HCT116 (cell line): Measurements from ENCODE around the gene HERC2. TPM values are rescaled to one million over a fixed set of nuclear protein-coding genes. Genes with fewer than 3 reads are reported as not detected.

ENCODE experiments used
- ATAC-seq: fragments of 200-7000 bp; cut with Tn5 transposase; 2 replicates; pipeline ENCODE4 v1.9.1; 2020; ENCODE audit warnings: mild to moderate bottlenecking, moderate library complexity
- BruUV-seq: library from RNA; stranded (reverse); fragments of 400-500 nt; replicated peaks from 2 replicates; lab custom pipeline; 2021; lab: Mats Ljungman, UMichigan
- CTCF ChIA-PET: fragments of 300-600 bp; sonication (Branson Sonifier 250); formaldehyde crosslinking; loops from one replicate; lab custom pipeline; 2021; ENCODE audit warnings: antibody characterized with exemption; lab: Charles Lee
- POLR2A ChIA-PET: fragments of 300-600, 350-600 bp; sonication (Branson Sonifier 250); formaldehyde crosslinking; loops from one replicate; lab custom pipeline; 2021; ENCODE audit warnings: antibody characterized with exemption; lab: Charles Lee
- RAD21 ChIA-PET, 2 experiments: fragments of 300-600 bp; sonication (Branson Sonifier 250); formaldehyde crosslinking; loops; one replicate each; lab custom pipeline; 2023; ENCODE audit warnings: low total read pairs in 2 of 2; ENCODE audit not compliant: uncharacterized antibody in 2 of 2, unreplicated experiment in 2 of 2, low non-redundant PET in 1 of 2; lab: Charles Lee
- DNase-seq: peaks from one replicate; pipeline ENCODE4 v3.0.0-alpha.2; 2010; ENCODE audit warnings: low read depth, low spot score
- H2AFZ ChIP-seq: fragments of 200-600 bp; shearing (Covaris generic), sonication (generic); 2 replicates; pipeline ENCODE4 v1.6.1; 2017; ENCODE audit warnings: low read depth, mixed run types, mixed read lengths, antibody characterized with exemption, low read length; ENCODE audit not compliant: poor library complexity, severe bottlenecking
- H3K27ac ChIP-seq: 2 replicates; pipeline ENCODE4 v1.5.1; 2012; ENCODE audit warnings: low read depth, low read length
- H3K27me3 ChIP-seq: fragments of 200-600 bp; sonication (generic); 2 replicates; pipeline ENCODE4 v1.6.1; 2016; ENCODE audit warnings: mixed run types, low read length, mixed read lengths; ENCODE audit not compliant: insufficient read depth
- H3K36me3 ChIP-seq, 2 experiments: fragments of 200-500 bp in 1 of 2; fragments of 200-600 bp in 1 of 2; sonication (Bioruptor generic) in 1 of 2; sonication (generic) in 1 of 2; 2 replicates each; pipeline versions ENCODE4 v1.5.1 to v1.6.1; 2014 to 2016; ENCODE audit warnings: low read length in 2 of 2, inconsistent platforms in 1 of 2, mixed read lengths in 1 of 2, mixed run types in 1 of 2; ENCODE audit not compliant: insufficient read depth in 2 of 2, control insufficient read depth in 1 of 2
- H3K4me1 ChIP-seq, 2 experiments: fragments of 200-600 bp in 1 of 2; sonication (generic) in 1 of 2; 2 replicates each; pipeline versions ENCODE4 v1.5.1 to v1.6.1; 2012 to 2017; ENCODE audit warnings: low read length in 2 of 2, inconsistent platforms in 1 of 2, mild to moderate bottlenecking in 1 of 2, mixed read lengths in 1 of 2, mixed run types in 1 of 2, moderate library complexity in 1 of 2; ENCODE audit not compliant: insufficient read depth in 2 of 2, control insufficient read depth in 1 of 2
- H3K4me2 ChIP-seq: fragments of 200-600 bp; sonication (generic); 2 replicates; pipeline ENCODE4 v1.6.1; 2017; ENCODE audit warnings: mixed run types, low read length, mixed read lengths
- H3K4me3 ChIP-seq, 2 experiments: fragments of 200-600 bp in 1 of 2; sonication (generic) in 1 of 2; replicated peaks in 1 of 2; 2 replicates each; pipeline ENCODE4 v1.5.1; 2011 to 2016; ENCODE audit warnings: low read length in 2 of 2, control low read depth in 1 of 2, low read depth in 1 of 2, mild to moderate bottlenecking in 1 of 2, mixed read lengths in 1 of 2, mixed run types in 1 of 2
- H3K79me2 ChIP-seq: fragments of 200-600 bp; sonication (generic); 2 replicates; pipeline ENCODE4 v1.6.1; 2017; ENCODE audit warnings: mild to moderate bottlenecking, mixed run types, low read length, moderate library complexity, mixed read lengths; ENCODE audit not compliant: insufficient read depth
- H3K9ac ChIP-seq: fragments of 200-600 bp; sonication (generic); 2 replicates; pipeline ENCODE4 v1.6.1; 2016; ENCODE audit warnings: low read length, mixed read lengths
- H3K9me2 ChIP-seq: fragments of 200-600 bp; sonication (generic), shearing (Covaris generic); 2 replicates; pipeline ENCODE4 v1.6.1; 2017; ENCODE audit warnings: mixed run types, mild to moderate bottlenecking, moderate library complexity; ENCODE audit not compliant: insufficient read depth
- H3K9me3 ChIP-seq, 2 experiments: fragments of 200-500 bp in 1 of 2; fragments of 200-600 bp in 1 of 2; sonication (Bioruptor generic) in 1 of 2; sonication (generic) in 1 of 2; 2 replicates each; pipeline ENCODE4 v1.6.1; 2014 to 2017; ENCODE audit warnings: low read length in 2 of 2, mixed read lengths in 2 of 2, inconsistent platforms in 1 of 2, low read depth in 1 of 2, mild to moderate bottlenecking in 1 of 2, mixed run types in 1 of 2, moderate library complexity in 1 of 2; ENCODE audit not compliant: control insufficient read depth in 1 of 2, insufficient read depth in 1 of 2
- H4K20me1 ChIP-seq: fragments of 200-600 bp; sonication (generic), shearing (Covaris generic); 2 replicates; pipeline ENCODE4 v1.6.1; 2017; ENCODE audit warnings: mixed run types, mild to moderate bottlenecking, moderate library complexity; ENCODE audit not compliant: insufficient read depth
- EGR1 ChIP-seq: IDR thresholded peaks from 2 replicates; pipeline ENCODE4 v1.6.1; 2012; ENCODE audit warnings: low read depth
- EZH2 ChIP-seq: fragments of 200-600 bp; sonication (generic); IDR thresholded peaks from 2 replicates; pipeline ENCODE4 v1.6.1; 2017; ENCODE audit warnings: antibody characterized with exemption, mixed run types
- EZH2phosphoT487 ChIP-seq: fragments of 200-600 bp; IDR thresholded peaks from 2 replicates; pipeline ENCODE4 v1.6.1; 2018; ENCODE audit warnings: antibody characterized with exemption, borderline replicate concordance
- JUND ChIP-seq: IDR thresholded peaks from 2 replicates; pipeline ENCODE4 v1.6.1; 2012
- POLR2A ChIP-seq: IDR thresholded peaks from 2 replicates; pipeline ENCODE4 v1.7.0; 2011; ENCODE audit warnings: borderline replicate concordance; ENCODE audit not compliant: insufficient read depth, insufficient read length; ENCODE audit errors: extremely low read depth
- POLR2AphosphoS5 ChIP-seq: IDR thresholded peaks from 2 replicates; pipeline ENCODE4 v1.6.1; 2011; ENCODE audit warnings: mild to moderate bottlenecking, low read depth, low read length, moderate library complexity
- TCF7L2 ChIP-seq: IDR thresholded peaks from 2 replicates; pipeline ENCODE4 v1.7.0; 2011; ENCODE audit warnings: borderline replicate concordance, inconsistent platforms; ENCODE audit not compliant: insufficient read depth, insufficient read length; ENCODE audit errors: extremely low read depth
- YY1 ChIP-seq: IDR thresholded peaks from 2 replicates; pipeline ENCODE4 v1.6.1; 2011; ENCODE audit warnings: low read length, low read depth, moderate library complexity, mild to moderate bottlenecking; ENCODE audit not compliant: insufficient replicate concordance; ENCODE audit errors: extremely low read depth
- intact Hi-C: fragments of 100-400 bp; cut with micrococcal nuclease; formaldehyde crosslinking; loops from 2 replicates; pipeline ENCODE4 v1.10.0; 2022
- total RNA-seq: library from RNA; stranded (reverse); gene quantifications from one replicate; pipeline ENCODE4 v1.2.1, GENCODE V29; 2021; ENCODE audit not compliant: unreplicated experiment
- TF ChIP-seq, protein P1 (sequence below): IDR thresholded peaks from 2 replicates; pipeline ENCODE4 v1.6.1; 2011; ENCODE audit warnings: mild to moderate bottlenecking, low read length, moderate library complexity; ENCODE audit not compliant: insufficient replicate concordance; ENCODE audit errors: extremely low read depth
- TF ChIP-seq, protein P2 (sequence below): IDR thresholded peaks from 2 replicates; pipeline ENCODE4 v1.6.1; 2012
- TF ChIP-seq, protein P3 (sequence below): IDR thresholded peaks from 2 replicates; pipeline ENCODE4 v1.6.1; 2012; ENCODE audit warnings: low read depth
- TF ChIP-seq, protein P4 (sequence below): IDR thresholded peaks from 2 replicates; pipeline ENCODE4 v1.6.1; 2012

Gene HERC2
- total RNA-seq, 1 experiment from 2014 or later = 55.5 TPM

DNA sequence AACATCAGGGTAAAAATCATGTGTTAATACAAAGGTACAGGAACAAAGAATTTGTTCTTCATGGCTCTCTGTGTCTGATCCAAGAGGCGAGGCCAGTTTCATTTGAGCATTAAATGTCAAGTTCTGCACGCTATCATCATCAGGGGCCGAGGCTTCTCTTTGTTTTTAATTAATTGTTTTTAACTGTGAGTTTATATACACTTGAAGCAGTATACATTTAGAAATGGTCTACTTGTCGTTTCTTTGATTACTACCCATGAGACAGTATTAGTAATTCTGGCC, 201.7 kb downstream of the HERC2 start:
- no peak overlapping the region for H3K9ac ChIP-seq
- RAD21 ChIA-PET = no interaction called here
- H3K27me3 ChIP-seq = no peaks in the 10 kb centered on the region
- H3K36me3 ChIP-seq = peaks cover 12 to 17% of the 10 kb centered on the region in 2 experiments; a peak in 3 of 4 replicates
- intact Hi-C loops = loop anchor here (10.0 kb wide), 1 partner anchor 855 kb away; no protein-coding TSS in a partner anchor
- no peak for DNase-seq
- TF ChIP-seq, protein P1, sequence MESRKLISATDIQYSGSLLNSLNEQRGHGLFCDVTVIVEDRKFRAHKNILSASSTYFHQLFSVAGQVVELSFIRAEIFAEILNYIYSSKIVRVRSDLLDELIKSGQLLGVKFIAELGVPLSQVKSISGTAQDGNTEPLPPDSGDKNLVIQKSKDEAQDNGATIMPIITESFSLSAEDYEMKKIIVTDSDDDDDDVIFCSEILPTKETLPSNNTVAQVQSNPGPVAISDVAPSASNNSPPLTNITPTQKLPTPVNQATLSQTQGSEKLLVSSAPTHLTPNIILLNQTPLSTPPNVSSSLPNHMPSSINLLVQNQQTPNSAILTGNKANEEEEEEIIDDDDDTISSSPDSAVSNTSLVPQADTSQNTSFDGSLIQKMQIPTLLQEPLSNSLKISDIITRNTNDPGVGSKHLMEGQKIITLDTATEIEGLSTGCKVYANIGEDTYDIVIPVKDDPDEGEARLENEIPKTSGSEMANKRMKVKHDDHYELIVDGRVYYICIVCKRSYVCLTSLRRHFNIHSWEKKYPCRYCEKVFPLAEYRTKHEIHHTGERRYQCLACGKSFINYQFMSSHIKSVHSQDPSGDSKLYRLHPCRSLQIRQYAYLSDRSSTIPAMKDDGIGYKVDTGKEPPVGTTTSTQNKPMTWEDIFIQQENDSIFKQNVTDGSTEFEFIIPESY = no peak
- TF ChIP-seq, protein P2, sequence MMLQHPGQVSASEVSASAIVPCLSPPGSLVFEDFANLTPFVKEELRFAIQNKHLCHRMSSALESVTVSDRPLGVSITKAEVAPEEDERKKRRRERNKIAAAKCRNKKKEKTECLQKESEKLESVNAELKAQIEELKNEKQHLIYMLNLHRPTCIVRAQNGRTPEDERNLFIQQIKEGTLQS = no peak
- TF ChIP-seq TCF7L2 = no peak
- TF ChIP-seq JUND = no peak
- BruUV-seq = no TSS peak
- H3K4me1 ChIP-seq = no peaks in the 10 kb centered on the region
- H3K4me2 ChIP-seq = no peak overlapping the region
- no peaks in the 10 kb centered on the region for H3K79me2 ChIP-seq
- no peak for ATAC-seq
- no peaks in the 10 kb centered on the region for H4K20me1 ChIP-seq
- H3K4me3 ChIP-seq = no peak overlapping the region
- CTCF ChIA-PET = no interaction called here
- no peak overlapping the region for H2AFZ ChIP-seq
- no peak overlapping the region for H3K27ac ChIP-seq
- POLR2A ChIA-PET = no interaction called here
- no peaks in the 10 kb centered on the region for H3K9me3 ChIP-seq
- H3K9me2 ChIP-seq = no peaks in the 10 kb centered on the region

DNA sequence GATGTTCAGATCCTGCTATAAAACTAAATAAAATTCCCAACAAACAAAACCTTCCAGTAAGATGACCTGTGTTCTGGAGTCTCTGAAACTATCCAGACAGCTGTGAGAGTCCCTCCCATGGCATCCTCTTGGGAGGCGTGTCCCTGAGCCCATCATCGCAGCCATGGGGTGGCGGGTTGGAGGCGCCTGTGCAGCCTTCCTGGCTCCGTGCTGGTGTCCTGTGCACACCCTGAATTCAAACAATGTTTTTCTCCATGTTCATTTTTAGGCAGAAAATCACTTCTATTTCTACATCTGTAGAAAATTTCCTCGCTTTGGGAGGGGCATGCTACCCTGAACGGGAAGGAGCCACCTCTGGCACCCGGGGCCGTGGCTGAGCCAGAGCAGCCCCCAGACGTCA, 203.4 kb downstream of the HERC2 start:
- Histone ChIP-seq H3K79me2 (no peaks in the 10 kb centered on the region), H3K27ac (no peak overlapping the region), H3K4me1 (no peaks in the 10 kb centered on the region), H4K20me1 (no peaks in the 10 kb centered on the region), H3K9ac (no peak overlapping the region), H3K9me3 (no peaks in the 10 kb centered on the region), H3K4me2 (no peak overlapping the region), H3K9me2 (no peaks in the 10 kb centered on the region), H3K4me3 (no peak overlapping the region), H3K36me3 (peaks cover 12 to 19% of the 10 kb centered on the region in 2 experiments; a peak in 3 of 4 replicates), H3K27me3 (no peaks in the 10 kb centered on the region), H2AFZ (no peak overlapping the region)
- CTCF ChIA-PET = no interaction called here
- BruUV-seq = no TSS peak
- POLR2A ChIA-PET = no interaction called here
- intact Hi-C loops = no loop called here
- RAD21 ChIA-PET = no interaction called here
- DNase-seq = no peak
- TF ChIP-seq TCF7L2 (no peak), EGR1 (no peak), JUND (no peak), POLR2AphosphoS5 (no peak), POLR2A (no peak), EZH2phosphoT487 (no peak), YY1 (no peak), EZH2 (no peak)
- TF ChIP-seq, protein P3, sequence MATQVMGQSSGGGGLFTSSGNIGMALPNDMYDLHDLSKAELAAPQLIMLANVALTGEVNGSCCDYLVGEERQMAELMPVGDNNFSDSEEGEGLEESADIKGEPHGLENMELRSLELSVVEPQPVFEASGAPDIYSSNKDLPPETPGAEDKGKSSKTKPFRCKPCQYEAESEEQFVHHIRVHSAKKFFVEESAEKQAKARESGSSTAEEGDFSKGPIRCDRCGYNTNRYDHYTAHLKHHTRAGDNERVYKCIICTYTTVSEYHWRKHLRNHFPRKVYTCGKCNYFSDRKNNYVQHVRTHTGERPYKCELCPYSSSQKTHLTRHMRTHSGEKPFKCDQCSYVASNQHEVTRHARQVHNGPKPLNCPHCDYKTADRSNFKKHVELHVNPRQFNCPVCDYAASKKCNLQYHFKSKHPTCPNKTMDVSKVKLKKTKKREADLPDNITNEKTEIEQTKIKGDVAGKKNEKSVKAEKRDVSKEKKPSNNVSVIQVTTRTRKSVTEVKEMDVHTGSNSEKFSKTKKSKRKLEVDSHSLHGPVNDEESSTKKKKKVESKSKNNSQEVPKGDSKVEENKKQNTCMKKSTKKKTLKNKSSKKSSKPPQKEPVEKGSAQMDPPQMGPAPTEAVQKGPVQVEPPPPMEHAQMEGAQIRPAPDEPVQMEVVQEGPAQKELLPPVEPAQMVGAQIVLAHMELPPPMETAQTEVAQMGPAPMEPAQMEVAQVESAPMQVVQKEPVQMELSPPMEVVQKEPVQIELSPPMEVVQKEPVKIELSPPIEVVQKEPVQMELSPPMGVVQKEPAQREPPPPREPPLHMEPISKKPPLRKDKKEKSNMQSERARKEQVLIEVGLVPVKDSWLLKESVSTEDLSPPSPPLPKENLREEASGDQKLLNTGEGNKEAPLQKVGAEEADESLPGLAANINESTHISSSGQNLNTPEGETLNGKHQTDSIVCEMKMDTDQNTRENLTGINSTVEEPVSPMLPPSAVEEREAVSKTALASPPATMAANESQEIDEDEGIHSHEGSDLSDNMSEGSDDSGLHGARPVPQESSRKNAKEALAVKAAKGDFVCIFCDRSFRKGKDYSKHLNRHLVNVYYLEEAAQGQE = no peak
- TF ChIP-seq, protein P4, sequence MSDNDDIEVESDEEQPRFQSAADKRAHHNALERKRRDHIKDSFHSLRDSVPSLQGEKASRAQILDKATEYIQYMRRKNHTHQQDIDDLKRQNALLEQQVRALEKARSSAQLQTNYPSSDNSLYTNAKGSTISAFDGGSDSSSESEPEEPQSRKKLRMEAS = no peak
- ATAC-seq = no peak
